NCI-H2029 treated with DMSO at 0.1 percent for 48 hours (cell line): ENCODE data around the gene CNN2.
"Not testable (repeated sequence)": the region's sequence is repeated elsewhere in the genome, so short reads cannot be mapped to it uniquely, and the experiment has no call there.

ENCODE experiments used
- DNase-seq: peaks from one replicate; lab custom pipeline; 2025; lab: John Stamatoyannopoulos, UW

Gene CNN2

GRCh38 chr19:1010586-1011510 lies 15.6 kb upstream of the CNN2 start:
- no peak for DNase-seq

- DNase-seq: no peak
These were observed 14.5 kb upstream of the CNN2 start for GRCh38 chr19:1011831-1012333.

GRCh38 chr19:1012334-1012733 lies 14.1 kb upstream of the CNN2 start:
- no peak for DNase-seq

- no peak for DNase-seq
These were observed 13.2 kb upstream of the CNN2 start for GRCh38 chr19:1013218-1013617.

- no peak for DNase-seq
These were observed 12.0 kb upstream of the CNN2 start for GRCh38 chr19:1014161-1015060.

GRCh38 chr19:1015061-1015781 lies 11.2 kb upstream of the CNN2 start:
- DNase-seq: no peak

GRCh38 chr19:1015782-1016646 lies 10.4 kb upstream of the CNN2 start:
- no peak for DNase-seq

- DNase-seq: no peak
These were observed 9.7 kb upstream of the CNN2 start for GRCh38 chr19:1016647-1017114.

GRCh38 chr19:1017115-1017905 lies 9.1 kb upstream of the CNN2 start:
- DNase-seq: no peak

GRCh38 chr19:1017906-1018305 lies 8.5 kb upstream of the CNN2 start:
- no peak for DNase-seq

- no peak for DNase-seq
These were observed 8.0 kb upstream of the CNN2 start for GRCh38 chr19:1018393-1018792.

GRCh38 chr19:1018932-1019615 lies 7.3 kb upstream of the CNN2 start:
- no peak for DNase-seq

GRCh38 chr19:1019616-1019961 lies 6.8 kb upstream of the CNN2 start:
- no peak for DNase-seq

- DNase-seq: no peak
These were observed 6.2 kb upstream of the CNN2 start for GRCh38 chr19:1019980-1020867.

- DNase-seq: peak; percentile 98
These were observed 5.5 kb upstream of the CNN2 start, which contains the start of gene TMEM259 for GRCh38 chr19:1020868-1021425. Gene TMEM259, minus strand, starts transcription at chr19:1021123. Its CDS starts 127 bp downstream, at chr19:1020996.

GRCh38 chr19:1023883-1024188 lies 2.6 kb upstream of the CNN2 start:
- not testable (repeated sequence) for DNase-seq

GRCh38 chr19:1025080-1025479 lies 1.3 kb upstream of the CNN2 start:
- not testable (repeated sequence) for DNase-seq
